ENCODE data around the gene ACTC1. TPM values are rescaled to one million over a fixed set of nuclear protein-coding genes. Genes with fewer than 3 reads are reported as not detected.

Gene ACTC1
- total RNA-seq, 3 donors from 2014 or later, result 0.15 to 1.6 TPM; not detected in 1

DNA sequence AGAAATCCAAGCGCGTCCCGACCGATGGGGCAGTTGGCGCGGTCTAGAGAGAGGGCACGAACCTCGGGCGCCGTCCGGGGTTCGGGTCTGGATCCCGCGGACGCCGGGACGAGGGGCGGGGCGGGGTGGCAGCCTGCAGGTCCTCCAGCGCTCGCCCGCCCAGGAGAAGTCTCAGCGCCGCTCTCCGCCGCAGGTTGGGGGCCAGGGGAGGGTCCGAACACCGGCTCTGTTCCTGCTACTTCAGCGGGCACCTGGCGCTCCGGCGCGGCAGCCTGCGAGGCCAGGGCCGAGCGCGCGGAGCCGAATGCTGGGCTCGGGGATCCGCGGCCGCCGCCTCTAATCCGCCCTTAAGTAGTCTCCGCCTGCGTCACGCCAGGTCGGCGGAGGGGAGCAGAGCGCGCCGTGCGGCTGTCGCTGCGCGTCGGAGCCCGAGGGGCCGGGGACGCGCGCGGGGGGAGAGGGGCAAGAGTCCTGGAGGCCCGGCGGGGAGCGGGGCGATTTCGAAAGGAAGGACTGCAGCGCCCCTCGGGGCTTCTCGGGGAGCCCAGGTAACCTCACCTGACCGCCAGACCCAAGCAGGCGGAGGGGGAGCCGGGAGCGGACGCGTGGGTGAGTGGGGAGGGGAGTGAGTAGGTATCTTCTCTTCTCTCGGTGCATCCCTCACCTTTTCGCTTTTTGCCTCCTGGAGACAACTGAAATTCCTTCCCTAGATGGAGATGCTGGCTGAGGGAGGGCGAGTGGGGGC is 40.5 kb downstream of the ACTC1 start, which contains the start of gene GJD2:
TSS of gene GJD2 (minus strand) at position 325 of the 745 bp plus-strand sequence. CDS start 510 bp downstream, outside the sequence.
- peaks cover 0 to 55% of the 10 kb centered on the region in 2 donors for H3K27me3 ChIP-seq
- no peaks in the 10 kb centered on the region for H3K9me3 ChIP-seq
- no peaks in the 10 kb centered on the region for H3K4me1 ChIP-seq
- TF ChIP-seq, protein P1, sequence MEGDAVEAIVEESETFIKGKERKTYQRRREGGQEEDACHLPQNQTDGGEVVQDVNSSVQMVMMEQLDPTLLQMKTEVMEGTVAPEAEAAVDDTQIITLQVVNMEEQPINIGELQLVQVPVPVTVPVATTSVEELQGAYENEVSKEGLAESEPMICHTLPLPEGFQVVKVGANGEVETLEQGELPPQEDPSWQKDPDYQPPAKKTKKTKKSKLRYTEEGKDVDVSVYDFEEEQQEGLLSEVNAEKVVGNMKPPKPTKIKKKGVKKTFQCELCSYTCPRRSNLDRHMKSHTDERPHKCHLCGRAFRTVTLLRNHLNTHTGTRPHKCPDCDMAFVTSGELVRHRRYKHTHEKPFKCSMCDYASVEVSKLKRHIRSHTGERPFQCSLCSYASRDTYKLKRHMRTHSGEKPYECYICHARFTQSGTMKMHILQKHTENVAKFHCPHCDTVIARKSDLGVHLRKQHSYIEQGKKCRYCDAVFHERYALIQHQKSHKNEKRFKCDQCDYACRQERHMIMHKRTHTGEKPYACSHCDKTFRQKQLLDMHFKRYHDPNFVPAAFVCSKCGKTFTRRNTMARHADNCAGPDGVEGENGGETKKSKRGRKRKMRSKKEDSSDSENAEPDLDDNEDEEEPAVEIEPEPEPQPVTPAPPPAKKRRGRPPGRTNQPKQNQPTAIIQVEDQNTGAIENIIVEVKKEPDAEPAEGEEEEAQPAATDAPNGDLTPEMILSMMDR (IDR thresholded peaks at IDR 0.05), result no peak
- no peak for TF ChIP-seq POLR2AphosphoS5 (IDR thresholded peaks at IDR 0.05)
- TF ChIP-seq POLR2A (IDR thresholded peaks at IDR 0.05), result no peak
- peak within 1 kb of the TSS in 2 of 3 donors; percentile 37 to 59 for H3K4me3 ChIP-seq
- no peak for DNase-seq (ENCODE audit: low spot score in 2 of 2)
- H3K27ac ChIP-seq, result no peak within 1 kb of the TSS
- intact Hi-C loops (cut with DNase I; ENCODE audit: low total_unique reads), result no loop called here
- no peaks in the 10 kb centered on the region for H3K36me3 ChIP-seq

DNA sequence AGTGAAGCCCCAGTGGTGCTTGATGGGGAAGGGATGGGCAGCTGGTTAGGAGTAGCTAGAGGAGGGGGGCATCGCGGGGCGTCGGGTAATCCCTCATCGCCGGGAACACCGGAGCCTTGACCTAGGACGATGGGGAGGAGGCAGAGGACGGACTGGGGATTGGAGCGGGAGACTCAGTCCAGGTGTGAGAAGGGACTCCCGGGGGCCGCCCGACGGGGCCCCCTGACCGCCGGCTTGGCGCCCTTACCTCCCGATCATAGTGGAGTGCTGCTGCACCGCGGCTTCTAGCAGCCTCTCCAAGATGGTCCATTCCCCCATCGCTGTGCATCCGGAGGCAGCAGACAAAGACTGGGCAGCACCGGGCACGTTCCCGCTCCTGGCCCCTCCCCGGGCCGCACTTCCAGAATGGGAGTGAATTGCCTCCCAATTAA is 41.2 kb downstream of the ACTC1 start:
- Histone ChIP-seq H3K27me3 (peaks cover 0 to 53% of the 10 kb centered on the region in 2 donors), H3K9me3 (no peaks in the 10 kb centered on the region), H3K4me3 (peak overlapping the region in 1 of 3 donors; percentile 59)

DNA sequence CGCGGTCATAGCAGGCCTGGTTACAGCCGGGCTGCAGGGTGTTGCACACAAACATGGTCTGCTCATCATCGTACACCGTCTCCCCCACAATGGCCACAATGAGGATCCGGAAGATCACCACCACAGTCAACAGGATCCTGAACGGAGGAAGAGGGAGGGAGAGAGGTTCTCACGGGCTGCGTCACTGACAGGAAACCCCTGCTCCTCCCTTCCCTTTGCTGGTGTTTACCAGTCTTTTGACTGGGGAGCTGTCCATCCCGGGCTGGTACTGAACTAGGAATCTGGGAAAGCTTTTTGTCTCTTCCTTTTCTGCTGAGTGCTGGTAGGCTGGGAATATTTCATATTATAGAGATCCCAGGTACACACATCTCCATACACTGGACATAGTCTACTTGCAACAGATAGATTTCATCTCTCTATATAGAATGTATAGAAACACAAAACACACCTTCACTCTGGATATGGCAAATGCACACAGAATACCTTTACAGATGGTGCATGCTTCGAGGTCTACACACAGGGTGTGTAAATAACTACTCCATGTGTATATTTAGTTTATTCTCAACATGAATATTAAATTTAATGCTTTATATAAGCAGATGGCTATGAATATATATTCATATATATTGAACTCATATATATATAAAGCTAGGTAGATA is 42.0 kb downstream of the ACTC1 start:
- no peaks in the 10 kb centered on the region for H3K36me3 ChIP-seq
- TF ChIP-seq, protein P1 (IDR thresholded peaks at IDR 0.05), result no peak
- TF ChIP-seq POLR2AphosphoS5 (IDR thresholded peaks at IDR 0.05) (no peak), POLR2A (IDR thresholded peaks at IDR 0.05) (no peak)
- intact Hi-C loops (cut with DNase I; ENCODE audit: low total_unique reads), result no loop called here
- H3K4me1 ChIP-seq, result no peaks in the 10 kb centered on the region
- H3K9me3 ChIP-seq, result no peaks in the 10 kb centered on the region
- no peak for DNase-seq (ENCODE audit: low spot score in 2 of 2)
- H3K27ac ChIP-seq, result no peak overlapping the region
- H3K27me3 ChIP-seq, result peaks cover 0 to 52% of the 10 kb centered on the region in 2 donors
- H3K4me3 ChIP-seq, result no peak overlapping the region

More for the DNA sequence above, 41.2 kb downstream of the ACTC1 start:
- intact Hi-C loops (cut with DNase I; ENCODE audit: low total_unique reads), result no loop called here
- TF ChIP-seq POLR2AphosphoS5 (IDR thresholded peaks at IDR 0.05) (no peak), POLR2A (IDR thresholded peaks at IDR 0.05) (no peak)
- TF ChIP-seq, protein P1 (IDR thresholded peaks at IDR 0.05), result no peak
- no peak for DNase-seq (ENCODE audit: low spot score in 2 of 2)
- Histone ChIP-seq H3K36me3 (no peaks in the 10 kb centered on the region), H3K27ac (no peak overlapping the region), H3K4me1 (no peaks in the 10 kb centered on the region)

DNA sequence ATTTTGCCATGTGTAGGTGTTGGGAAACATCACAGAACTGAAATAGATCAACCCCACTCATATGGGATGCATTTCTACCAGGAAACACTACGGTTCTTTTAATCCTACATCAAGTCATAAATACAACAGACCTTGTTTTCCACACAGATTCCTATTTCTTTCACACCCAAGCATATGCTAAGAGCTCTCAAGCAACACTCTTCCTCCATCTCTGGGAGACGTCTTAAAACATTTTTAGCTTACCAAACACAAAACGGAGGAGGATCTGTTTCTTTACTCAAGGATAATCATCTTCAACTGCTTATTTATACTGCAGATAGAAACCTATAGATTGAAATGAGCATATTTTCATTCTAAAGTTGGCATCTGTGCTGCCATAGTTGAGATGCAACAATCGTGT is 45.7 kb downstream of the ACTC1 start:
- Histone ChIP-seq H3K36me3 (no peaks in the 10 kb centered on the region), H3K4me1 (no peaks in the 10 kb centered on the region), H3K27ac (no peak overlapping the region), H3K4me3 (no peak overlapping the region), H3K27me3 (peaks cover 0 to 29% of the 10 kb centered on the region in 2 donors), H3K9me3 (no peaks in the 10 kb centered on the region)
- no peak for DNase-seq (ENCODE audit: low spot score in 2 of 2)
- no peak for TF ChIP-seq POLR2AphosphoS5 (IDR thresholded peaks at IDR 0.05)
- TF ChIP-seq, protein P1 (IDR thresholded peaks at IDR 0.05), result no peak
- TF ChIP-seq POLR2A (IDR thresholded peaks at IDR 0.05), result no peak
- intact Hi-C loops (cut with DNase I; ENCODE audit: low total_unique reads), result no loop called here

Other genes starting within 250 kb of the ACTC1 start
- 100 to 1,000 TPM in 2 of 3 donors, 10 to 100 TPM in 1; 94.4 to 180 (median 131) TPM for gene GOLGA8B, start 211.9 kb downstream of the ACTC1 start, total RNA-seq
- gene GJD2, start 40.6 kb downstream of the ACTC1 start, total RNA-seq, result not detected
- 10 to 100 TPM; 23.0 to 51.4 (median 34.4) TPM for gene AQR, start 174.2 kb upstream of the ACTC1 start, total RNA-seq
- gene ZNF770, start 192.7 kb upstream of the ACTC1 start, total RNA-seq, result 10 to 100 TPM; 22.7 to 38.8 (median 28.2) TPM